CD4-positive, alpha-beta memory T cell (primary cell): Measurements from ENCODE around the gene TWF1. TPM values are rescaled to one million over a fixed set of nuclear protein-coding genes. Genes with fewer than 3 reads are reported as not detected.

Experiments used
- CTCF ChIA-PET: fragments of 350-600 bp; sonication (Branson Sonifier 250); formaldehyde crosslinking; loops from one replicate; lab custom pipeline; 2021; ENCODE audit warnings: inconsistent platforms; ENCODE audit not compliant: partially characterized antibody; lab: Charles Lee
- POLR2A ChIA-PET: fragments of 350-600 bp; sonication (Branson Sonifier 250); formaldehyde crosslinking; loops from one replicate; lab custom pipeline; 2021; ENCODE audit not compliant: partially characterized antibody; lab: Charles Lee
- DNase-seq, 5 donors: peaks; one replicate each; pipeline versions ENCODE4 v3.0.0 to v3.0.0-alpha.2; 2020 to 2022; ENCODE audit warnings: mixed read lengths in 1 of 5
- H3K27ac ChIP-seq: one replicate; pipeline ENCODE4 v1.7.0; 2013; ENCODE audit warnings: low read depth, low read length
- H3K27me3 ChIP-seq: 2 replicates; pipeline ENCODE4 v1.7.0; 2013; ENCODE audit warnings: mild to moderate bottlenecking, low read length, moderate library complexity; ENCODE audit not compliant: insufficient read depth
- H3K36me3 ChIP-seq: 2 replicates; pipeline ENCODE4 v1.7.0; 2013; ENCODE audit warnings: mild to moderate bottlenecking, low read length, moderate library complexity; ENCODE audit not compliant: insufficient read depth
- H3K4me1 ChIP-seq: 2 replicates; pipeline ENCODE4 v1.7.0; 2013; ENCODE audit warnings: mild to moderate bottlenecking, low read length, moderate library complexity; ENCODE audit not compliant: insufficient read depth
- H3K4me3 ChIP-seq, 2 donors: one replicate each; pipeline ENCODE4 v1.7.0; 2013; ENCODE audit warnings: low read length in 2 of 2, mild to moderate bottlenecking in 1 of 2
- H3K9me3 ChIP-seq, 2 donors: one replicate each; pipeline ENCODE4 v1.7.0; 2013; ENCODE audit warnings: low read length in 2 of 2, control low read depth in 1 of 2; ENCODE audit not compliant: control insufficient read depth in 1 of 2
- H3K27ac Mint-ChIP-seq, 7 donors: one replicate each; pipeline ENCODE4 v1.8.0; 2020 to 2021; ENCODE audit warnings: mixed read lengths in 7 of 7, mild to moderate bottlenecking in 6 of 7, inconsistent platforms in 3 of 7, moderate library complexity in 3 of 7
- H3K27me3 Mint-ChIP-seq, 2 donors: one replicate each; pipeline ENCODE4 v1.8.0; 2020 to 2021; ENCODE audit warnings: mixed read lengths in 2 of 2
- H3K36me3 Mint-ChIP-seq, 2 donors: one replicate each; pipeline ENCODE4 v1.8.0; 2020 to 2021; ENCODE audit warnings: mixed read lengths in 2 of 2, inconsistent platforms in 1 of 2, mild to moderate bottlenecking in 1 of 2
- H3K4me1 Mint-ChIP-seq, 4 donors: one replicate each; pipeline ENCODE4 v1.8.0; 2020 to 2021; ENCODE audit warnings: mixed read lengths in 4 of 4, mild to moderate bottlenecking in 1 of 4
- H3K4me3 Mint-ChIP-seq, 8 donors: one replicate each; pipeline ENCODE4 v1.8.0; 2020 to 2021; ENCODE audit warnings: mixed read lengths in 8 of 8, mild to moderate bottlenecking in 7 of 8, moderate library complexity in 6 of 8, inconsistent platforms in 3 of 8
- H3K9me3 Mint-ChIP-seq, 8 donors: one replicate each; pipeline ENCODE4 v1.8.0; 2020 to 2021; ENCODE audit warnings: mixed read lengths in 8 of 8, mild to moderate bottlenecking in 5 of 8, inconsistent platforms in 3 of 8, moderate library complexity in 1 of 8
- intact Hi-C: fragments of 100-400 bp; cut with micrococcal nuclease; formaldehyde crosslinking; loops from one replicate; pipeline ENCODE4 v1.15.1; 2023
- polyA plus RNA-seq, 2 donors: library from polyadenylated mRNA; unstranded; fragments of 300-500 nt; fragmentation: Illumina TruSeq; gene quantifications; one replicate each; pipeline ENCODE4 v1.2.3, GENCODE V29; 2021
- total RNA-seq, 2 experiments: library from RNA; stranded (reverse); gene quantifications; one replicate each; pipeline ENCODE4 v1.2.3, GENCODE V29; 2021

TWF1 gene
- total and polyA plus RNA-seq, 4 experiments from 2014 or later: 13.1 to 32.4 (median 23.0) TPM

DNA sequence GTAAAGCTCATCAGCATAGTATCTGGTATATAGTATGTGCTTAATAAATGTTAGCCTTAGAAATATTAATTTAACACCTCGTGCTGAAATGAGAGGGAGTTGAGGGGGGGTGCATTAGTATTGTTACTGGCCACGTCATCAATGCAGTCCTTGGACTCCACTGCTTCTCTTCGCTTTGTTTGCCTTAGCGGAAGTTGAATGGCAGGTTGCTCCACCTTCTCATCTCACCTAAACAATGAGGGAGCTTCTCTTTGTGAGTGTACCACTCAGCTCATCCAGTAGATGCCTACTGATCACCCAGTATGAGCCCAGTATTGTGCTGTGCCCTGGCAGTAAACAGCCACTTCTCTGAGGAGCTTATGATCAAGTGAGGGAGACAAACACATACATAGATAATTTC, 34.2 kb upstream of the TWF1 start:
- Histone ChIP-seq H3K36me3 (no peaks in the 10 kb centered on the region), H3K27me3 (no peaks in the 10 kb centered on the region), H3K27ac (no peak overlapping the region), H3K4me3 (no peak overlapping the region), H3K9me3 (no peaks in the 10 kb centered on the region), H3K4me1 (peaks cover 9% of the 10 kb centered on the region)
- no peak for DNase-seq
- H3K27me3 Mint-ChIP-seq: no peaks in the 10 kb centered on the region
- H3K4me3 Mint-ChIP-seq: no peak overlapping the region
- intact Hi-C loops: no loop called here
- peak overlapping the region in 1 of 7 donors; percentile 35 for H3K27ac Mint-ChIP-seq
- no peaks in the 10 kb centered on the region for H3K9me3 Mint-ChIP-seq
- peaks cover 5 to 17% (median 14%) of the 10 kb centered on the region in 4 donors for H3K4me1 Mint-ChIP-seq
- peaks cover 0 to 4% of the 10 kb centered on the region in 2 donors for H3K36me3 Mint-ChIP-seq
- POLR2A ChIA-PET: interaction anchor here (0.9 kb wide), 1 partner anchor 34 kb away, joined by 3 read pairs; the partner anchor contains the start of gene TWF1
- CTCF ChIA-PET: interaction anchor here (1.2 to 1.5 kb wide), 2 partner anchors 42 to 396 kb away, joined by 3 read pairs; no protein-coding TSS in a partner anchor

DNA sequence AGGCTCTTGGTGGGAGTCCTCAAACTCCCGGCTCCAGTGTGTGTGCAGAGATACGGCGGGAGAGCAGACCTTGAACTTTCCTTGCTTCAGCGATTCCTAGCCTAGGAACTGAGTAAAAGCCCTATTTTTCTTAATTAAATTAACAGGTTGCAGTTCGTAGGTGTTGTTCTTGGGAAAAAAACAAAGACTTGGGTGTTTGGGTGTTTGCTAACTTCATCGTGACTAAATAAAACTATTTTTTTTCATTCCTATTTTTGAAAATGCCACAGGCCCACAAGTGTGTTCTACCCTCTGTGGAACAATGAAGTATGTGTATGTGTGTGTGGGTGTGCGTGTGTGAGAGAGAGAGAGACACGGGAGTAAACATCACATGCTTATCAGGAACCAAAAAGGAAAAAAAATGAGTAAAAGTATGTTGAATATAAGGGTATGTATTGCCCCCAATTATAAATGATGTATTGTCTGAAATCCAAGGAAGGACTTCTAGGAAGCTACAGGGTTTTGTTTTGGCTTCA, 30.4 kb upstream of the TWF1 start:
- Histone ChIP-seq H3K36me3 (no peaks in the 10 kb centered on the region), H3K4me1 (peaks cover 40% of the 10 kb centered on the region), H3K9me3 (no peaks in the 10 kb centered on the region), H3K27me3 (no peaks in the 10 kb centered on the region), H3K27ac (peak overlapping the region; percentile 61), H3K4me3 (peak overlapping the region; percentile 26 to 67)
- ChIA-PET CTCF (no interaction called here), POLR2A (interaction anchor here (0.7 to 4.6 kb wide), 7 partner anchors 23 to 79 kb away, joined by 3 to 90 read pairs (median 5); partner anchors contain the start of genes IRAK4, PUS7L and TWF1)
- Mint-ChIP-seq H3K27me3 (no peaks in the 10 kb centered on the region), H3K9me3 (no peaks in the 10 kb centered on the region), H3K4me3 (peak overlapping the region; percentile 66 to 85 (median 80)), H3K27ac (peak overlapping the region; percentile 80 to 89 (median 84)), H3K36me3 (peaks cover 0 to 3% of the 10 kb centered on the region in 2 donors), H3K4me1 (peaks cover 25 to 48% (median 41%) of the 10 kb centered on the region in 4 donors)
- DNase-seq: peak in 1 of 5 donors; percentile 14
- intact Hi-C loops: loop anchor here (1.0 to 5.0 kb wide), 2 partner anchors 30 to 46 kb away; partner anchors contain the start of gene TWF1

DNA sequence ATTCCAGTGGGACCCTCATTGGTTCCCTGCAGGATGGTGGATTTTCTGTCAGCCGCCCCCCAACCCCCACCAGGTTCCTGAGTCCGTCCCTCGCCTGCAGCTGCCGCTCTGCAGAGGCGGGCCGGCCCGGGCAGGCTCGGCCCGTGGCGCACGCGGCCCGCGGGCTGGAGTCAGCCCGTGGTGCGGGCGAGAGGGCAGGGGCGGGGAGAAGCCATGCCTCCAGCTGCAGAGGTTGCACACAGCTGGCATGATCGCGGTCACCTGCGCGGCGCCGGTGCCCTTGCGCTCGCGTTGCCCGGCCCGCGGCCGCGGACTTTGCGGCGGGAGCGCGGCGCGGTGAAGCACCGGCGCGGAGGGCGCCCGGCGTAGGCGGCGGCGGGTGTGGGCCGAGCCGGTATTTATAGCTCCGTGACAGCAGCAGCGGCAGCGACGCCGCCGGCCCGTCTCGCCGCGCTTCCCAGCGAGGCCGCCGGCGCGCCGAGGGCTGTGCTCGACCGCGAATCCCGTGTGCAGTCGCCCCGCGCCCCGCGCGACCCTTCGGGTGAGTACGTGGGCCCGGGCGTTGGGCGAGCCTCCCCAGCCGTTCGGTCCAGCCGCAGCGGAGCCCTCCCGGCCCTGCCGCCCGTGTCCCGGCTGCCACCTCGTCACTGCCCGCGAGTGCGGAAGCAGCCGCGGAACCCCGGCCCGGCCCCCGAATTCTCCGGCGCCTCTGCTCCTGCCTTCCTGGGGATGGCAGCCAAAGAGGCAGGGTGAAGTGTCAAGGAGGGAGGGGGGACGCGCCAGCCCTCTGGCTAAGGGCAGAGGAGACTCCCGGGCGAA, 29.7 kb upstream of the TWF1 start, which contains the start of gene TMEM117:
Gene TMEM117, plus strand, starts transcription at position 426 of the 819 bp plus-strand sequence.
- ChIA-PET POLR2A (interaction anchor here (0.8 to 4.6 kb wide), 7 partner anchors 11 to 78 kb away, joined by 3 to 90 read pairs (median 5); partner anchors contain the start of genes IRAK4, PUS7L and TWF1), CTCF (interaction anchor here (1.1 to 1.3 kb wide), 2 partner anchors 30 to 47 kb away, joined by 3 to 4 read pairs; partner anchors contain the start of gene TWF1)
- Mint-ChIP-seq H3K9me3 (no peaks in the 10 kb centered on the region), H3K27ac (peak within 1 kb of the TSS; percentile 85 to 98 (median 91)), H3K4me3 (peak within 1 kb of the TSS; percentile 85 to 98 (median 90)), H3K36me3 (peaks cover 0 to 3% of the 10 kb centered on the region in 2 donors), H3K27me3 (no peaks in the 10 kb centered on the region), H3K4me1 (peaks cover 29 to 55% (median 46%) of the 10 kb centered on the region in 4 donors)
- peak within 1 kb of the TSS; percentile 26 to 67 for H3K4me3 ChIP-seq
- H3K4me1 ChIP-seq: peaks cover 46% of the 10 kb centered on the region
- peak within 1 kb of the TSS; percentile 61 for H3K27ac ChIP-seq
- intact Hi-C loops: loop anchor here (1.0 to 5.0 kb wide), 3 partner anchors 30 to 77 kb away; partner anchors contain the start of genes IRAK4, PUS7L and TWF1
- H3K9me3 ChIP-seq: no peaks in the 10 kb centered on the region
- H3K36me3 ChIP-seq: no peaks in the 10 kb centered on the region
- H3K27me3 ChIP-seq: no peaks in the 10 kb centered on the region
- peak; percentile 66 to 74 (median 70) for DNase-seq

DNA sequence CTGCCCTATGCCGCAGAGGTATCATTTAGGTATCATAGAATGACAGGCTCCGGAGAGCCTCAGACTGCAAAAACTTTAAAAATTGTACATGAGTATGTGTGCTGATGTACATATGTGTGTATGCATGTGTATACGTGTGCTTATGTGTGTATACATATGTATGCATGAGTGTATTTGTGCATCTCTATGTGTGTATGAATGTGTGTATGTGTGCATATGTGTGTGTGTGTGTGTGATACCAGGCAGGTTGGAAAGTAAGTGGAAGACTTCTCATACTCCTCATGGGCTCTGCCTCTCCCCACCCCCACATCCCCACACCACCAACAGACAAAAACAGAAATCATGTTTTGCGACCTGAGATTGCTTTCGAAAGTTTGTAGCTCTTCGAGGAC, 29.1 kb upstream of the TWF1 start:
- ChIA-PET CTCF (interaction anchor here (1.1 to 1.3 kb wide), 2 partner anchors 29 to 47 kb away, joined by 3 to 4 read pairs; partner anchors contain the start of gene TWF1), POLR2A (interaction anchor here (0.8 to 4.6 kb wide), 7 partner anchors 11 to 77 kb away, joined by 3 to 90 read pairs (median 5); partner anchors contain the start of genes IRAK4, PUS7L and TWF1)
- Histone ChIP-seq H3K4me1 (peaks cover 46% of the 10 kb centered on the region), H3K27me3 (no peaks in the 10 kb centered on the region), H3K9me3 (no peaks in the 10 kb centered on the region), H3K27ac (peak overlapping the region; percentile 61), H3K36me3 (no peaks in the 10 kb centered on the region), H3K4me3 (peak overlapping the region; percentile 8 to 67)
- peak in 1 of 5 donors; percentile 16 for DNase-seq
- intact Hi-C loops: loop anchor here (2.0 to 5.0 kb wide), 2 partner anchors 47 to 76 kb away; partner anchors contain the start of genes IRAK4 and PUS7L
- Mint-ChIP-seq H3K27ac (peak overlapping the region; percentile 77 to 98 (median 91)), H3K36me3 (peaks cover 0 to 3% of the 10 kb centered on the region in 2 donors), H3K4me1 (peaks cover 29 to 58% (median 46%) of the 10 kb centered on the region in 4 donors), H3K27me3 (no peaks in the 10 kb centered on the region), H3K9me3 (no peaks in the 10 kb centered on the region), H3K4me3 (peak overlapping the region; percentile 85 to 98 (median 90))

DNA sequence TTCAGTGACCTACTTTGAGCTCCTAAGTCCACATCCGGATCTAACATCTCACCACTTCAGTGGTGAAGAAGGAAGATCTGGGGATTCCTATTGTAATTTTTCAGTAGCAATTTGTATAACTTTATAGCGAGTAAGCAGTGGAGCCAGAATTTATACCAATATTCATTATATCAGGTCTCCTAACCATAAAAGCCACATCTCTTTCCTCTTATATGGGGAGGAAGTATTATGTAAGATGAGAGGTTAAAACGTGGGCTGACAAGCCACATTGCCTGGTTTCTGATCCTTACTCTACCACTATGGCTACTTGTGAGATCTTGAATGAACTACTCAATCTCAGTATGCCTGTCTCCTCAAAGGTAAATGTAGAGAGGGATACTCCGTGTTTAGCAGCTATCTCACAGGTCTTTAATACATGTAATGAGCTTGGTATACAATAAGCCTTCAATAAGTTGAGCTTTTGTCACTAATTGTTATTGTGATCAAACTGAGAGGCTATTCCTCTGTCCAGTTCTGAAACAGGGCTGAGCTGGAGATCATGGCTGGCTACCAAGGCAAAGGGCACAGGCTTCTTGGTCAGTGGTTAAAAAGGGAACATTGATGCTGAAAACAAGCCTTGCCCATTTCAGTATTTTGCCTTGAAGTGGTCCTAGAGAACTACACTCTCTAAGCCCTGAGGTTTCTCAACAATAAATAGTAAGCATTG, 26.5 kb upstream of the TWF1 start:
- peak in 4 of 5 donors; percentile 40 to 51 (median 44) for DNase-seq
- Histone ChIP-seq H3K4me1 (peaks cover 46% of the 10 kb centered on the region), H3K9me3 (no peaks in the 10 kb centered on the region), H3K27ac (no peak overlapping the region), H3K27me3 (no peaks in the 10 kb centered on the region), H3K36me3 (no peaks in the 10 kb centered on the region), H3K4me3 (no peak overlapping the region)
- Mint-ChIP-seq H3K27me3 (no peaks in the 10 kb centered on the region), H3K4me1 (peaks cover 28 to 53% (median 40%) of the 10 kb centered on the region in 4 donors), H3K36me3 (peaks cover 0 to 3% of the 10 kb centered on the region in 2 donors), H3K4me3 (peak overlapping the region in 6 of 8 donors; percentile 6 to 81 (median 60)), H3K27ac (peak overlapping the region in 5 of 7 donors; percentile 19 to 80 (median 65)), H3K9me3 (no peaks in the 10 kb centered on the region)
- intact Hi-C loops: no loop called here
- ChIA-PET POLR2A (interaction anchor here (1.4 to 4.6 kb wide), 3 partner anchors 16 to 73 kb away, joined by 3 to 90 read pairs (median 11); partner anchors contain the start of genes IRAK4 and TWF1), CTCF (interaction anchor here (0.9 to 1.4 kb wide), 3 partner anchors 26 to 73 kb away, joined by 3 to 4 read pairs (median 3); no protein-coding TSS in a partner anchor)

DNA sequence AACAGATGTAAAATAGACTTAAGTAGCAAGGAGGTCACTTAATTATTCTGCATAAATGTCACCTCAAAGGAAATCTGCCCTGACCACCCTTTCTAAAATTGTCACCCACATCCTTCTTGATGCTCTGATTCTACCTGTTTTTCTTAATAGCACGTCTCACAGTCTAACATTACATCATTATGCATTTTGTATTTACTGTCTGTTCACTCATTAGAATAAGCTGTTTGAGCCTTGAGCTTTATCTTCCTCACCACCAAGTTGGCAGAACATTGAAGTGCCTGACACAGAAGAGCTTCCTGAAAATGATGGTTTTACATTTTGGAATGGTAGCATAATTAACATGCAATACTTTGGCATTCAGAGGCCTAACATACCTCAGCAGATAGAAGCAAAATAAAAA, 21.0 kb upstream of the TWF1 start:
- CTCF ChIA-PET: no interaction called here

More for the DNA sequence above, 21.0 kb upstream of the TWF1 start:
- POLR2A ChIA-PET: no interaction called here
- H3K36me3 ChIP-seq: no peaks in the 10 kb centered on the region
- H3K9me3 Mint-ChIP-seq: no peaks in the 10 kb centered on the region
- intact Hi-C loops: no loop called here
- no peak for DNase-seq
- H3K27ac Mint-ChIP-seq: no peak overlapping the region
- H3K27ac ChIP-seq: no peak overlapping the region
- peaks cover 2% of the 10 kb centered on the region in 2 donors for H3K27me3 Mint-ChIP-seq
- H3K36me3 Mint-ChIP-seq: no peaks in the 10 kb centered on the region
- peaks cover 6 to 16% (median 11%) of the 10 kb centered on the region in 4 donors for H3K4me1 Mint-ChIP-seq
- no peak overlapping the region for H3K4me3 Mint-ChIP-seq
- H3K4me3 ChIP-seq: no peak overlapping the region
- no peaks in the 10 kb centered on the region for H3K9me3 ChIP-seq
- H3K4me1 ChIP-seq: peaks cover 11% of the 10 kb centered on the region
- H3K27me3 ChIP-seq: no peaks in the 10 kb centered on the region
